Measurements from ENCODE around the gene RPS5.

The RPS5 gene

GRCh38 chr19:58349590-58349989, 37.5 kb upstream of the RPS5 start:
- no peak overlapping the region for H3K4me3 ChIP-seq (ENCODE audit: low read depth, low read length)
- DNase-seq (ENCODE audit: low read depth): no peak
- in situ Hi-C loops (cut with HindIII; ENCODE audit: low sequenced_read_pairs): no loop called here
- no peak for TF ChIP-seq CTCF (IDR thresholded peaks at IDR 0.05; ENCODE audit: low read depth, low read length, missing control alignments)

GRCh38 chr19:58350001-58350861, 36.8 kb upstream of the RPS5 start:
- DNase-seq (ENCODE audit: low read depth): no peak
- H3K4me3 ChIP-seq (ENCODE audit: low read depth, low read length): no peak overlapping the region
- in situ Hi-C loops (cut with HindIII; ENCODE audit: low sequenced_read_pairs): no loop called here
- no peak for TF ChIP-seq CTCF (IDR thresholded peaks at IDR 0.05; ENCODE audit: low read depth, low read length, missing control alignments)

- TF ChIP-seq CTCF (IDR thresholded peaks at IDR 0.05; ENCODE audit: low read depth, low read length, missing control alignments): no peak
- no peak for DNase-seq (ENCODE audit: low read depth)
- H3K4me3 ChIP-seq (ENCODE audit: low read depth, low read length): no peak overlapping the region
- in situ Hi-C loops (cut with HindIII; ENCODE audit: low sequenced_read_pairs): no loop called here
These were observed 36.1 kb upstream of the RPS5 start for GRCh38 chr19:58350871-58351557.

- TF ChIP-seq CTCF (IDR thresholded peaks at IDR 0.05; ENCODE audit: low read depth, low read length, missing control alignments): no peak
- in situ Hi-C loops (cut with HindIII; ENCODE audit: low sequenced_read_pairs): no loop called here
- H3K4me3 ChIP-seq (ENCODE audit: low read depth, low read length): no peak overlapping the region
- no peak for DNase-seq (ENCODE audit: low read depth)
These were observed 35.6 kb upstream of the RPS5 start for GRCh38 chr19:58351558-58351878.

- DNase-seq (ENCODE audit: low read depth): no peak
- in situ Hi-C loops (cut with HindIII; ENCODE audit: low sequenced_read_pairs): no loop called here
- H3K4me3 ChIP-seq (ENCODE audit: low read depth, low read length): no peak overlapping the region
- TF ChIP-seq CTCF (IDR thresholded peaks at IDR 0.05; ENCODE audit: low read depth, low read length, missing control alignments): no peak
These were observed 34.9 kb upstream of the RPS5 start for GRCh38 chr19:58351990-58352755.
